Stimulated activated CD8-positive, alpha-beta memory T cell treated with anti-CD3 and anti-CD28 coated beads, Interleukin-15, amount 100 ng/mL, for 48 hours (primary cell): ENCODE results near the gene ABCG1.

ENCODE experiments used
- DNase-seq, 2 donors: peaks; one replicate each; pipeline ENCODE4 v3.0.0-alpha.2; 2020; ENCODE audit warnings: low read depth in 2 of 2

ABCG1 gene

GRCh38 chr21:42232176-42232825 is 13.4 kb downstream of the ABCG1 start:
- no peak for DNase-seq

- DNase-seq = peak; percentile 68 to 84
These were observed 14.4 kb downstream of the ABCG1 start for GRCh38 chr21:42233067-42233961.

- no peak for DNase-seq
These were observed 15.1 kb downstream of the ABCG1 start for GRCh38 chr21:42234041-42234440.

GRCh38 chr21:42234464-42235241 is 15.7 kb downstream of the ABCG1 start:
- peak; percentile 68 to 73 for DNase-seq

- DNase-seq = no peak
These were observed 16.7 kb downstream of the ABCG1 start for GRCh38 chr21:42235593-42235992.

GRCh38 chr21:42236014-42236413 is 17.1 kb downstream of the ABCG1 start:
- DNase-seq = no peak

GRCh38 chr21:42236693-42237092 is 17.8 kb downstream of the ABCG1 start:
- no peak for DNase-seq

- no peak for DNase-seq
These were observed 18.2 kb downstream of the ABCG1 start for GRCh38 chr21:42237161-42237560.

GRCh38 chr21:42237577-42237976 is 18.6 kb downstream of the ABCG1 start:
- DNase-seq = no peak

GRCh38 chr21:42238185-42238934 is 19.4 kb downstream of the ABCG1 start:
- no peak for DNase-seq

GRCh38 chr21:42239556-42239955 is 20.6 kb downstream of the ABCG1 start:
- DNase-seq = no peak

- no peak for DNase-seq
These were observed 21.0 kb downstream of the ABCG1 start for GRCh38 chr21:42239973-42240372.

- no peak for DNase-seq
These were observed 23.7 kb downstream of the ABCG1 start for GRCh38 chr21:42242611-42243010.

- no peak for DNase-seq
These were observed 24.1 kb downstream of the ABCG1 start for GRCh38 chr21:42243026-42243425.

- no peak for DNase-seq
These were observed 26.6 kb downstream of the ABCG1 start for GRCh38 chr21:42245331-42246193.

GRCh38 chr21:42247716-42248115 is 28.8 kb downstream of the ABCG1 start:
- no peak for DNase-seq

- DNase-seq = no peak
These were observed 29.3 kb downstream of the ABCG1 start for GRCh38 chr21:42248241-42248640.

- DNase-seq = no peak
These were observed 30.1 kb downstream of the ABCG1 start for GRCh38 chr21:42248783-42249597.
